Muscle layer of colon (tissue), 2 donors: Measurements from ENCODE around the gene ADARB1.

Experiments used
- H3K27ac ChIP-seq: one replicate; pipeline ENCODE4 v1.7.0; 2013; ENCODE audit warnings: low read depth, mild to moderate bottlenecking, low read length, moderate library complexity
- H3K27me3 ChIP-seq, 2 donors: one replicate each; pipeline ENCODE4 v1.7.0; 2013; ENCODE audit warnings: low read length in 2 of 2, mild to moderate bottlenecking in 2 of 2; ENCODE audit not compliant: insufficient read depth in 2 of 2, control insufficient read depth in 1 of 2
- H3K36me3 ChIP-seq: one replicate; pipeline ENCODE4 v1.7.0; 2013; ENCODE audit warnings: mild to moderate bottlenecking, low read length; ENCODE audit not compliant: insufficient read depth
- H3K4me1 ChIP-seq: one replicate; pipeline ENCODE4 v1.7.0; 2013; ENCODE audit warnings: mild to moderate bottlenecking, low read length; ENCODE audit not compliant: insufficient read depth
- H3K4me3 ChIP-seq, 2 donors: one replicate each; pipeline ENCODE4 v1.7.0; 2013; ENCODE audit warnings: low read length in 2 of 2, low read depth in 1 of 2, mild to moderate bottlenecking in 1 of 2, moderate library complexity in 1 of 2
- H3K9ac ChIP-seq: one replicate; pipeline ENCODE4 v1.7.0; 2013; ENCODE audit warnings: low read length
- H3K9me3 ChIP-seq: one replicate; pipeline ENCODE4 v1.7.0; 2013; ENCODE audit warnings: mild to moderate bottlenecking, low read length
- donor health status: abdominal sarcoma.
- donor health status: Adenocarcinoma of cecum.

Gene ADARB1

GRCh38 chr21:45251635-45252447, 177.5 kb downstream of the ADARB1 start:
- Histone ChIP-seq H3K9ac (no peak overlapping the region), H3K4me1 (peaks cover 11% of the 10 kb centered on the region), H3K27me3 (peaks cover 0 to 30% of the 10 kb centered on the region in 2 donors), H3K27ac (no peak overlapping the region), H3K4me3 (no peak overlapping the region), H3K36me3 (no peaks in the 10 kb centered on the region), H3K9me3 (no peaks in the 10 kb centered on the region)

- Histone ChIP-seq H3K9me3 (no peaks in the 10 kb centered on the region), H3K9ac (no peak overlapping the region), H3K4me3 (no peak overlapping the region), H3K27me3 (peaks cover 0 to 36% of the 10 kb centered on the region in 2 donors), H3K4me1 (peaks cover 11% of the 10 kb centered on the region), H3K27ac (no peak overlapping the region), H3K36me3 (no peaks in the 10 kb centered on the region)
Measured at GRCh38 chr21:45252448-45252925, 178.1 kb downstream of the ADARB1 start.

DNA sequence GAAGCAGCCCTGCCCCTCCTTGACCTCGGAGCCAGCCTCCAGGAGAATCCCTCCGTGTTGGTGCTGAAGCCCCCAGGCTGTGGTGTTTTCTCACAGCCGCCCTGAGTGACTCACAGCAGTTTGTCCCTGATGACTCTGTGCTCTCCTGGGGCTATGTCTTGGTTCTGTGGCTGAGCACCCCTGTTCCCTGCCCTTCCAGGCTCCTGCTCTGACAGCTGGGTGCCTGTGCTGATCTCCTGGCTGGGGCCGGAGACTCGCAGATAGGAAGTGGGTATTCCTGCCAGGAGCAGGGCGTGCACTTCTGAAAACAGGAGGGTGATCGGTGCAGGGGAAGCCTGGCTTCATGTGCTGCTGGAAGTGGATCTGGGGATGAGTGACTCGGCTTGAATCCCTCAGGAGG, 178.8 kb downstream of the ADARB1 start:
- no peaks in the 10 kb centered on the region for H3K9me3 ChIP-seq
- no peak overlapping the region for H3K9ac ChIP-seq
- peaks cover 0 to 42% of the 10 kb centered on the region in 2 donors for H3K27me3 ChIP-seq
- no peak overlapping the region for H3K27ac ChIP-seq
- no peak overlapping the region for H3K4me3 ChIP-seq
- H3K36me3 ChIP-seq, result no peaks in the 10 kb centered on the region
- peaks cover 9% of the 10 kb centered on the region for H3K4me1 ChIP-seq

- no peak overlapping the region for H3K9ac ChIP-seq
- no peaks in the 10 kb centered on the region for H3K36me3 ChIP-seq
- H3K27me3 ChIP-seq, result peaks cover 0 to 42% of the 10 kb centered on the region in 2 donors
- H3K27ac ChIP-seq, result no peak overlapping the region
- H3K4me1 ChIP-seq, result peaks cover 4% of the 10 kb centered on the region
- no peak overlapping the region for H3K4me3 ChIP-seq
- no peaks in the 10 kb centered on the region for H3K9me3 ChIP-seq
Measured at GRCh38 chr21:45253633-45254459, 179.5 kb downstream of the ADARB1 start.

- Histone ChIP-seq H3K4me3 (no peak overlapping the region), H3K36me3 (no peaks in the 10 kb centered on the region), H3K9ac (no peak overlapping the region), H3K27ac (no peak overlapping the region), H3K4me1 (peaks cover under 1% of the 10 kb centered on the region), H3K27me3 (peaks cover 0 to 42% of the 10 kb centered on the region in 2 donors), H3K9me3 (no peaks in the 10 kb centered on the region)
Measured at GRCh38 chr21:45254460-45254930, 180.1 kb downstream of the ADARB1 start.

DNA sequence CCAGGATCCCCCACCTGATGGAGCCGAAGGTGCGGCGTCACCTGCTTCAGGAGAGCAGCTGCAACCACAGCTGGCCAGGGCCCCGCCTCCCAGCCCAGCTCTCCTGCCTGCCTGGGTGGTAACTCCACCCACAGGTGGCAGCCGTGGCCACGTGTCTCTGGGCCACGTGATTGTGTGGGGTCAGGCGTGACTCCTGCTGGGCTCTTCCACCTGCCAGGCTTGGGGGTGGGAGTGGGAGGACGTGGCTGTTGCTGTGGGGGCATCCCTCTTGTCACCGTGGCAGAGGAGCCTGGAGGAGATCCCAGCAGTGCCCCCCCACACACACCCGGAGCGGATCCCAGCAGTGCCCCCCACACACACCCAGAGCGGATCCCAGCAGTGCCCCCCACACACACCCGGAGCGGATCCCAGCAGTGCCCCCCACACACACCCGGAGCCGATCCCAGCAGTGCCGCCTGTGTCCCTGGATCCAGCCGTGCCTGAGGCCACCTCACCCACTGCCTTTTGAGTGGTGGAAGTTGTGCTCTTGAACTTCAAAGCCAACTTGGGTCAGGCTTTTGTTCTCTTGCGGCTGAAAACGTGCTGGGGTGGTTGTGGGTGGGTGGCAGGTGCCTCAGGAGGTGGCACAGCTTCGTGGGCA, 181.1 kb downstream of the ADARB1 start:
- peaks cover 0 to 42% of the 10 kb centered on the region in 2 donors for H3K27me3 ChIP-seq
- no peaks in the 10 kb centered on the region for H3K36me3 ChIP-seq
- no peaks in the 10 kb centered on the region for H3K9me3 ChIP-seq
- no peak overlapping the region for H3K4me3 ChIP-seq
- H3K9ac ChIP-seq, result no peak overlapping the region
- no peak overlapping the region for H3K27ac ChIP-seq
- no peaks in the 10 kb centered on the region for H3K4me1 ChIP-seq

DNA sequence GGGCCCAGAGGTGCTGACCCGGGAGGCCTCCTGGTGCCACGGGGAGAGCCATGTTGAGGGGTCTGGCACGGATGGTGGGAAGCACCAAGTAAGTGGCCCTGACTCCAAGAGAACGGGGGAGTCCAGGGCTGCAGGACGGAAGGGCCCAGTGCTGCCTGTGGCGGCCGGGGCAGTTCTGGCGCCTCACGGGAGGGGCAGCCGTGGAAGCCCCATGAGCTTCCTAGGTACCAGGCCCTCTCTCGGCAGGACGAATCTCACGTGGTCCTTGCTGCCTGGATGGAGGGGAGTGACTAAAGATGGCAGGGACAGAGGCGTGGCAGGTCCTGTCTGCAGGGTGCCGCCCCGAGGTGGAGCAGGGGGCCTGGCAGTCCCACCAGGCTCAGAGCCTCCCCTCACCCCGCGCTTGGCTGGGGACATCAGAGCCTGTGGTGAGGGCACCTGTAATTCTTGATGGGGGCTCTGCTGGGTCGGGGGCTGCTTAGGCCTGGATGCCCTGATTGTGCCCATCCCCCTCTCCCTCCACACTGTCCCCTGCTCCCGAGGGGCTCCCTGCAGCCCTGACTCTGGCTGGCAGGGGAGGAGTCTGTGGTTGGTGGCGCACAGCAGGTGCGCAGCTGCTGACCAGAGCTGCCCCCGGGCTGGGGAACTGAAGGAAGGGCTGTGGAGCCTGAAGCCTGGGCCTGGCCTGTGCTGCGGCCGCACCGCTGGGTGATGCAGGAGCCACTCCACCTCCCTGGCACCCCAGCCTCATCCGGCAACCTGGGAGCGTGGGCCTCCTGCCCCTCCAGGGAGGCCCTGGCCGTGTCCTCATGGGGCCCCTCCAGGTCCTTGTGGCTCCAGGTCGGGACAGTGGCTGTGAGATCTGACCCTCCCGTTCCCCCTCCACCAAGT, 181.9 kb downstream of the ADARB1 start:
- no peaks in the 10 kb centered on the region for H3K36me3 ChIP-seq
- H3K9ac ChIP-seq, result no peak overlapping the region
- peaks cover 0 to 42% of the 10 kb centered on the region in 2 donors for H3K27me3 ChIP-seq
- no peak overlapping the region for H3K27ac ChIP-seq
- no peak overlapping the region for H3K4me3 ChIP-seq
- H3K4me1 ChIP-seq, result no peaks in the 10 kb centered on the region
- H3K9me3 ChIP-seq, result no peaks in the 10 kb centered on the region

DNA sequence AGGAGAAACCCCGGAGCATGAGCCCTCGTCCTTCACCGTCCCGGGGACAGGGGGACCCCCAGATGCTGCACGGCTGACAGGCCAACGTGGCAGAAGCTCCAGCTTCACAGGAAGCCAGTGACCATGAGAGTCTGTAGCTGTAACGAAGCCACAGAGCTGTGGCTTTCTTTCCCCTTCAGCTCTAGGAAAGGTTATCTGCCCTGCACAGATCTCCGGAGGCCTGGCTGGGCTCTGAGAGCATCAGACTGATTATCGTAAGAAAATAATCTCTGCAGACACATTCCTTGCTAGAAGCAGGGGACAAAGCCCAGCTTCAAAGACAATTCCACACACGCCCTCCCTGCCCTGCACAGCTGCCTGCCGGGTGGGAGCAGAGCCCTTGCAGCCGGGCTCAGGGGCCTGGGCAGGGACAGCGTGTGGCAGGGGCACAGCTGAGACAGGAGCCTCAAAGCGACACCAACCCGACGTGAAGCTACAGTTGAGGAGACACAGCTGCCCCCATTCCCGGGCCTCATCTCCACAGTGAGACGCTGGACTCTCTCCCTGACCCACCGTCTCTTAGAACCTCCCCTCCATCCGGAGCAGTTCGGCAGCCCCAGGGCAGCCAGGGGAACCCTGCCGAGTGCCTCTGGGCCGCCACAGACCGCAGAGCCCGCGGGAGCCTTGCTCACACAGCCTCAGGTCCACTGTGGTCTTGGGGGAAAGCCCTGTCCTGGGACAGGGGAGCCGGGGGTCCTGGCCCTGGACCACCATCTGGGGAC, 182.7 kb downstream of the ADARB1 start:
- Histone ChIP-seq H3K9ac (no peak overlapping the region), H3K27me3 (peaks cover 0 to 42% of the 10 kb centered on the region in 2 donors), H3K27ac (no peak overlapping the region), H3K36me3 (no peaks in the 10 kb centered on the region), H3K9me3 (no peaks in the 10 kb centered on the region), H3K4me3 (no peak overlapping the region), H3K4me1 (no peaks in the 10 kb centered on the region)

DNA sequence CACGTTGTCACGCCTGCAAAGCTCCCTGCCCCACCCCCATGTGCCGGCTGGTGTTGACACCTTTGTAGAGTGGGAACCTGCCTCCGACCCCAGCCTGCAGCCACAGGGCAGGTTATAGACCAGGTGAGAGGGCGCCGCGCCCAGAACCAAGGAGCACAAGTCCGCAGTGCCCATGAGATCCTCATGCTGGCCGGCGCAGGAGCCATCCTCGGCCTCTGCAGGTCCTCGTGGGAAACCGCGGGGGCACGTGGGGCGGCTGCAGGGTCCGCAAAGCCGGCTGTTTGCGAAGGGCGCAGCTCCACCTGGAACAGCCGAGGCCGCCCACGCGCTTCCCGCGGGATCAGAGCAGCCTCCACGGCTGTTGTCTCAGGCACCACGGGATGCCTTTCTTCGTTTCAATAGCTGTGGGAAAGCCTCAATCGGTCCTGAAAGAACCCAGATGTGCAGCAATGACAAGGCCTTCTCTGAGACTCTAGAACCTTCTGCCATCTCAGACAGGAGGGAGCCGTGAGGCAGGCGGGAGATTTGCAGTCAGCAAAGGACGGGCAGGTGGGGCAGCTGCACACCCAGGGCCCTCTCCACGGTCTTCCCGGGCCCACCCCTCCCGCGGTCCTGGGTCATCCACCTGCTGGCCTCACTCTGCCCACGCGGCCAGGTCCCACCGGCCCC, 183.4 kb downstream of the ADARB1 start:
- H3K9me3 ChIP-seq, result no peaks in the 10 kb centered on the region
- H3K27me3 ChIP-seq, result peaks cover 0 to 39% of the 10 kb centered on the region in 2 donors
- no peaks in the 10 kb centered on the region for H3K4me1 ChIP-seq
- H3K9ac ChIP-seq, result no peak overlapping the region
- no peak overlapping the region for H3K27ac ChIP-seq
- no peaks in the 10 kb centered on the region for H3K36me3 ChIP-seq
- H3K4me3 ChIP-seq, result no peak overlapping the region

DNA sequence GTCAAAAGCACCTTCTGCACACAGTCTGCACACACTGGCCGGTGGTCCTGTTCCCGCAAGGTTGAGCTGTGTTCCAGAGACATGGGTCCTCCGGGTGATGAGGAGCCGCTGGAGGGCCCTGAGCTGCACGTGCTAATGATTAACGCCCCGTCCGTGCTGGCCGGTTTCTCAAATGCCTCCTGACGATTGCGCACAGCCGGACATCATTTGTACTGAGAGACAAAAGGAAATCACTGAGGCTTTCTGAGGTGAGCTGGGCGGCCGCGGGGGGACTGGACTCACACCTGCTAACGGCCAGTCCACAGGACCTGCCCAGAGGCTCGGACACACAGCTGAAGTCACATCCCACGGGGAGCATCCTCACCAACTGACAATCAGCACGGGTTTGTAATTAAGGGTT, 184.1 kb downstream of the ADARB1 start:
- Histone ChIP-seq H3K27me3 (peaks cover 0 to 34% of the 10 kb centered on the region in 2 donors), H3K9ac (no peak overlapping the region), H3K36me3 (peaks cover 5% of the 10 kb centered on the region), H3K9me3 (no peaks in the 10 kb centered on the region), H3K4me3 (no peak overlapping the region), H3K4me1 (no peaks in the 10 kb centered on the region), H3K27ac (no peak overlapping the region)
